HEK293 (cell line): ENCODE results near the gene ORC2.

ENCODE experiments used
- EGR2 ChIP-seq: fragments of 450-650 bp; formaldehyde crosslinking; IDR thresholded peaks from 2 replicates; pipeline ENCODE4 v1.5.1; 2016; ENCODE audit warnings: low read depth, missing biosample characterization, missing genetic modification characterization
- KLF9 ChIP-seq: fragments of 450-650 bp; formaldehyde crosslinking; IDR thresholded peaks from 2 replicates; pipeline ENCODE4 v1.5.1; 2016; ENCODE audit warnings: missing biosample characterization, missing genetic modification characterization, low read depth
- MZF1 ChIP-seq: fragments of 450-650 bp; formaldehyde crosslinking; IDR thresholded peaks from 2 replicates; pipeline ENCODE4 v1.5.1; 2017; ENCODE audit warnings: missing biosample characterization, missing genetic modification characterization, borderline replicate concordance
- SALL2 ChIP-seq: fragments of 450-650 bp; formaldehyde crosslinking; IDR thresholded peaks from 2 replicates; pipeline ENCODE4 v1.5.0; 2017; ENCODE audit warnings: missing biosample characterization, mild to moderate bottlenecking, missing genetic modification characterization, borderline replicate concordance
- SCRT1 ChIP-seq: fragments of 450-650 bp; formaldehyde crosslinking; IDR thresholded peaks from 2 replicates; pipeline ENCODE4 v1.5.1; 2016; ENCODE audit warnings: missing biosample characterization, missing genetic modification characterization, borderline replicate concordance
- SP3 ChIP-seq: fragments of 450-650 bp; formaldehyde crosslinking; IDR thresholded peaks from 2 replicates; pipeline ENCODE4 v1.5.1; 2016; ENCODE audit warnings: missing biosample characterization, missing genetic modification characterization
- TCF7L2 ChIP-seq: IDR thresholded peaks from 2 replicates; pipeline ENCODE4 v1.6.1; 2011; ENCODE audit warnings: low read depth, mild to moderate bottlenecking, inconsistent platforms, low read length, moderate library complexity, borderline replicate concordance
- YY1 ChIP-seq: fragments of 450-650 bp; formaldehyde crosslinking; IDR thresholded peaks from 2 replicates; pipeline ENCODE4 v1.5.1; 2018; ENCODE audit warnings: missing biosample characterization, missing genetic modification characterization
- ZBTB1 ChIP-seq: fragments of 450-650 bp; formaldehyde crosslinking; IDR thresholded peaks from 2 replicates; pipeline ENCODE4 v1.5.1; 2016; ENCODE audit warnings: missing biosample characterization, missing genetic modification characterization
- ZBTB8A ChIP-seq: fragments of 450-650 bp; formaldehyde crosslinking; IDR thresholded peaks from 2 replicates; pipeline ENCODE4 v1.5.1; 2016; ENCODE audit warnings: missing biosample characterization, missing genetic modification characterization
- ZNF112 ChIP-seq: fragments of 450-650 bp; formaldehyde crosslinking; IDR thresholded peaks from 2 replicates; pipeline ENCODE4 v1.5.0; 2017; ENCODE audit warnings: missing biosample characterization, missing genetic modification characterization
- ZNF133 ChIP-seq: fragments of 450-650 bp; formaldehyde crosslinking; IDR thresholded peaks from 2 replicates; pipeline ENCODE4 v1.5.1; 2016; ENCODE audit warnings: missing biosample characterization, missing genetic modification characterization
- ZNF155 ChIP-seq: fragments of 450-650 bp; formaldehyde crosslinking; IDR thresholded peaks from 2 replicates; pipeline ENCODE4 v1.5.1; 2016; ENCODE audit warnings: missing biosample characterization, missing genetic modification characterization
- ZNF202 ChIP-seq: fragments of 450-650 bp; formaldehyde crosslinking; IDR thresholded peaks from 2 replicates; pipeline ENCODE4 v1.5.1; 2016; ENCODE audit warnings: missing biosample characterization, missing genetic modification characterization, borderline replicate concordance
- ZNF292 ChIP-seq: fragments of 450-650 bp; formaldehyde crosslinking; IDR thresholded peaks from 2 replicates; pipeline ENCODE4 v1.5.1; 2016; ENCODE audit warnings: low read depth, missing biosample characterization, missing genetic modification characterization, borderline replicate concordance
- ZNF311 ChIP-seq: fragments of 450-650 bp; formaldehyde crosslinking; IDR thresholded peaks from 2 replicates; pipeline ENCODE4 v1.5.1; 2017; ENCODE audit warnings: missing biosample characterization, missing genetic modification characterization, borderline replicate concordance
- ZNF335 ChIP-seq: fragments of 450-650 bp; formaldehyde crosslinking; conservative IDR thresholded peaks from 2 replicates; pipeline ENCODE4 v1.5.1; 2016; ENCODE audit warnings: missing biosample characterization, missing genetic modification characterization
- ZNF350 ChIP-seq: fragments of 450-650 bp; formaldehyde crosslinking; IDR thresholded peaks from 2 replicates; pipeline ENCODE4 v1.5.0; 2017; ENCODE audit warnings: missing biosample characterization, mild to moderate bottlenecking, missing genetic modification characterization
- ZNF423 ChIP-seq: fragments of 450-650 bp; formaldehyde crosslinking; IDR thresholded peaks from 2 replicates; pipeline ENCODE4 v1.5.1; 2016; ENCODE audit warnings: missing biosample characterization, missing genetic modification characterization
- ZNF521 ChIP-seq: fragments of 450-650 bp; formaldehyde crosslinking; IDR thresholded peaks from 2 replicates; pipeline ENCODE4 v1.5.1; 2017; ENCODE audit warnings: missing biosample characterization, mild to moderate bottlenecking, missing genetic modification characterization
- ZNF558 ChIP-seq: fragments of 450-650 bp; formaldehyde crosslinking; IDR thresholded peaks from 2 replicates; pipeline ENCODE4 v1.5.1; 2016; ENCODE audit warnings: missing biosample characterization, missing genetic modification characterization
- ZNF561 ChIP-seq: fragments of 450-650 bp; IDR thresholded peaks from 2 replicates; pipeline ENCODE4 v1.5.1; 2018; ENCODE audit warnings: missing biosample characterization, missing genetic modification characterization, borderline replicate concordance
- ZNF621 ChIP-seq: fragments of 450-650 bp; formaldehyde crosslinking; IDR thresholded peaks from 2 replicates; pipeline ENCODE4 v1.5.1; 2017; ENCODE audit warnings: missing biosample characterization, missing genetic modification characterization
- ZNF623 ChIP-seq: fragments of 450-650 bp; formaldehyde crosslinking; IDR thresholded peaks from 2 replicates; pipeline ENCODE4 v1.5.1; 2016; ENCODE audit warnings: missing biosample characterization, missing genetic modification characterization
- ZSCAN16 ChIP-seq: fragments of 450-650 bp; formaldehyde crosslinking; IDR thresholded peaks from 2 replicates; pipeline ENCODE4 v1.5.1; 2016; ENCODE audit warnings: missing biosample characterization, missing genetic modification characterization
- TF ChIP-seq, protein P1 (sequence below): fragments of 450-650 bp; formaldehyde crosslinking; optimal IDR thresholded peaks from 2 replicates; pipeline ENCODE3; 2016; ENCODE audit warnings: missing biosample characterization, mild to moderate bottlenecking, missing genetic modification characterization
- TF ChIP-seq, protein P2 (sequence below): fragments of 450-650 bp; formaldehyde crosslinking; IDR thresholded peaks from 2 replicates; pipeline ENCODE4 v1.5.1; 2016; ENCODE audit warnings: missing biosample characterization, missing genetic modification characterization
- TF ChIP-seq, protein P3 (sequence below): fragments of 450-650 bp; formaldehyde crosslinking; IDR thresholded peaks from 2 replicates; pipeline ENCODE4 v1.5.1; 2016; ENCODE audit warnings: missing biosample characterization, missing genetic modification characterization
- TF ChIP-seq, protein P4 (sequence below): fragments of 450-650 bp; formaldehyde crosslinking; IDR thresholded peaks from 2 replicates; pipeline ENCODE4 v1.5.1; 2016; ENCODE audit warnings: missing biosample characterization, missing genetic modification characterization, borderline replicate concordance
- TF ChIP-seq, protein P5 (sequence below): fragments of 450-650 bp; formaldehyde crosslinking; IDR thresholded peaks from 2 replicates; pipeline ENCODE4 v1.5.1; 2016; ENCODE audit warnings: missing biosample characterization, missing genetic modification characterization

The ORC2 gene

DNA sequence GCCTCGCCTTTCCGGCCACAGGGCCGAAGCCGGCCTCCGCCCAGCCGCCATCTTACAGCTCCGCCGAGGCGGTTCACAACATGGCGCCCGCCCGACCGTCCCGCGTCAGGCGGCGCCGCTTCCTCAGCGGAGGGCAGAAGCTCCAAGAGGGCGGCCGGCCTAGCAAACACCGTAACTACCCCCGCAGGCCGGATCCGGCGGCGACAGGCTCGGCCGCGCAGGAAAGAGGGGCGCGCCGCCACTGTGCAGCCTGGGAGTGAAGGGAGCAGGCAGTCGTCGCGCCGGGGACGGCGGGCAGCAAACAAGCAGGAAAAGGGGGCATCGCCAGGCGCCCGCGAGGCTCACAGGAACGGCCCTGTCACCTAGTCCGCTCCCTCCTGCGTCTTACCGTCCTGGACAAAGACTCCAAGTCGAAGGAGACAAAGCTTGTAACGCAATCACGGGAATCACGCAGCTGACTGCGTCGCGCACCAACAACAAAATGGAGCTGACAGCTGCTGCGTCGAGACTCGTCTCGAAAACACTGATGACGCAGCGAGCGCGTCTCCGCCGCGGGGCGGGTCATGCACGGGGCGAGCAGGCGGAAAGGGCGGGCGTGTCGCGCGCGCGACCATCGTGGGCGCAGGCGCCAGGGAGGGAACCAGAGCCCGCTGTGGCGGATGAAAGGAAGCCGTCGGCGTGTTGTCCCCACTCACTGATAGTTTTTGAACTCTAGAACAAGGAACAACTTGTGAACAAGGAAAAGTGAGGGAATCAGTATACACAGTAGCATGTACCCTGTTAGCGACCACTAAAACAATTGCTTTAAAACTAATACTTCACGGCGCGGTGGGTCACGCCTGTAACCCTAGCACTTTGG, 99.1 kb downstream of the ORC2 start, which contains the start of gene CLK1 (continued):
- TF ChIP-seq, protein P1, sequence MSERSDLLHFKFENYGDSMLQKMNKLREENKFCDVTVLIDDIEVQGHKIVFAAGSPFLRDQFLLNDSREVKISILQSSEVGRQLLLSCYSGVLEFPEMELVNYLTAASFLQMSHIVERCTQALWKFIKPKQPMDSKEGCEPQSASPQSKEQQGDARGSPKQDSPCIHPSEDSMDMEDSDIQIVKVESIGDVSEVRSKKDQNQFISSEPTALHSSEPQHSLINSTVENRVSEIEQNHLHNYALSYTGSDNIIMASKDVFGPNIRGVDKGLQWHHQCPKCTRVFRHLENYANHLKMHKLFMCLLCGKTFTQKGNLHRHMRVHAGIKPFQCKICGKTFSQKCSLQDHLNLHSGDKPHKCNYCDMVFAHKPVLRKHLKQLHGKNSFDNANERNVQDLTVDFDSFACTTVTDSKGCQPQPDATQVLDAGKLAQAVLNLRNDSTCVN, result peak; percentile 98
- TF ChIP-seq ZNF621 (tag by site-specific recombination), result no peak
- TF ChIP-seq ZBTB1 (tag by site-specific recombination), result no peak
- TF ChIP-seq, protein P2, sequence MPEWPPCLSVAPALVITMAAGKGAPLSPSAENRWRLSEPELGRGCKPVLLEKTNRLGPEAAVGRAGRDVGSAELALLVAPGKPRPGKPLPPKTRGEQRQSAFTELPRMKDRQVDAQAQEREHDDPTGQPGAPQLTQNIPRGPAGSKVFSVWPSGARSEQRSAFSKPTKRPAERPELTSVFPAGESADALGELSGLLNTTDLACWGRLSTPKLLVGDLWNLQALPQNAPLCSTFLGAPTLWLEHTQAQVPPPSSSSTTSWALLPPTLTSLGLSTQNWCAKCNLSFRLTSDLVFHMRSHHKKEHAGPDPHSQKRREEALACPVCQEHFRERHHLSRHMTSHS (tag by site-specific recombination), result no peak
- no peak for TF ChIP-seq ZNF112 (tag by site-specific recombination)
- TF ChIP-seq ZNF423 (tag by site-specific recombination), result no peak
- no peak for TF ChIP-seq ZNF558
- TF ChIP-seq, protein P3, sequence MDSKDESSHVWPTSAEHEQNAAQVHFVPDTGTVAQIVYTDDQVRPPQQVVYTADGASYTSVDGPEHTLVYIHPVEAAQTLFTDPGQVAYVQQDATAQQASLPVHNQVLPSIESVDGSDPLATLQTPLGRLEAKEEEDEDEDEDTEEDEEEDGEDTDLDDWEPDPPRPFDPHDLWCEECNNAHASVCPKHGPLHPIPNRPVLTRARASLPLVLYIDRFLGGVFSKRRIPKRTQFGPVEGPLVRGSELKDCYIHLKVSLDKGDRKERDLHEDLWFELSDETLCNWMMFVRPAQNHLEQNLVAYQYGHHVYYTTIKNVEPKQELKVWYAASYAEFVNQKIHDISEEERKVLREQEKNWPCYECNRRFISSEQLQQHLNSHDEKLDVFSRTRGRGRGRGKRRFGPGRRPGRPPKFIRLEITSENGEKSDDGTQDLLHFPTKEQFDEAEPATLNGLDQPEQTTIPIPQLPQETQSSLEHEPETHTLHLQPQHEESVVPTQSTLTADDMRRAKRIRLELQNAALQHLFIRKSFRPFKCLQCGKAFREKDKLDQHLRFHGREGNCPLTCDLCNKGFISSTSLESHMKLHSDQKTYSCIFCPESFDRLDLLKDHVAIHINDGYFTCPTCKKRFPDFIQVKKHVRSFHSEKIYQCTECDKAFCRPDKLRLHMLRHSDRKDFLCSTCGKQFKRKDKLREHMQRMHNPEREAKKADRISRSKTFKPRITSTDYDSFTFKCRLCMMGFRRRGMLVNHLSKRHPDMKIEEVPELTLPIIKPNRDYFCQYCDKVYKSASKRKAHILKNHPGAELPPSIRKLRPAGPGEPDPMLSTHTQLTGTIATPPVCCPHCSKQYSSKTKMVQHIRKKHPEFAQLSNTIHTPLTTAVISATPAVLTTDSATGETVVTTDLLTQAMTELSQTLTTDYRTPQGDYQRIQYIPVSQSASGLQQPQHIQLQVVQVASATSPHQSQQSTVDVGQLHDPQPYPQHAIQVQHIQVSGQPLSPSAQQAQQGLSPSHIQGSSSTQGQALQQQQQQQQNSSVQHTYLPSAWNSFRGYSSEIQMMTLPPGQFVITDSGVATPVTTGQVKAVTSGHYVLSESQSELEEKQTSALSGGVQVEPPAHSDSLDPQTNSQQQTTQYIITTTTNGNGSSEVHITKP (tag by site-specific recombination), result no peak; the same call in 1 of the 2 replicates
- TF ChIP-seq, protein P4, sequence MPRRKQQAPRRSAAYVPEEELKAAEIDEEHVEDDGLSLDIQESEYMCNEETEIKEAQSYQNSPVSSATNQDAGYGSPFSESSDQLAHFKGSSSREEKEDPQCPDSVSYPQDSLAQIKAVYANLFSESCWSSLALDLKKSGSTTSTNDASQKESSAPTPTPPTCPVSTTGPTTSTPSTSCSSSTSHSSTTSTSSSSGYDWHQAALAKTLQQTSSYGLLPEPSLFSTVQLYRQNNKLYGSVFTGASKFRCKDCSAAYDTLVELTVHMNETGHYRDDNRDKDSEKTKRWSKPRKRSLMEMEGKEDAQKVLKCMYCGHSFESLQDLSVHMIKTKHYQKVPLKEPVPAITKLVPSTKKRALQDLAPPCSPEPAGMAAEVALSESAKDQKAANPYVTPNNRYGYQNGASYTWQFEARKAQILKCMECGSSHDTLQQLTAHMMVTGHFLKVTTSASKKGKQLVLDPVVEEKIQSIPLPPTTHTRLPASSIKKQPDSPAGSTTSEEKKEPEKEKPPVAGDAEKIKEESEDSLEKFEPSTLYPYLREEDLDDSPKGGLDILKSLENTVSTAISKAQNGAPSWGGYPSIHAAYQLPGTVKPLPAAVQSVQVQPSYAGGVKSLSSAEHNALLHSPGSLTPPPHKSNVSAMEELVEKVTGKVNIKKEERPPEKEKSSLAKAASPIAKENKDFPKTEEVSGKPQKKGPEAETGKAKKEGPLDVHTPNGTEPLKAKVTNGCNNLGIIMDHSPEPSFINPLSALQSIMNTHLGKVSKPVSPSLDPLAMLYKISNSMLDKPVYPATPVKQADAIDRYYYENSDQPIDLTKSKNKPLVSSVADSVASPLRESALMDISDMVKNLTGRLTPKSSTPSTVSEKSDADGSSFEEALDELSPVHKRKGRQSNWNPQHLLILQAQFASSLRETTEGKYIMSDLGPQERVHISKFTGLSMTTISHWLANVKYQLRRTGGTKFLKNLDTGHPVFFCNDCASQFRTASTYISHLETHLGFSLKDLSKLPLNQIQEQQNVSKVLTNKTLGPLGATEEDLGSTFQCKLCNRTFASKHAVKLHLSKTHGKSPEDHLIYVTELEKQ (tag by site-specific recombination), result no peak; the same call in 1 of the 2 replicates
- no peak for TF ChIP-seq ZNF133 (tag by site-specific recombination)
- no peak for TF ChIP-seq ZNF155
- no peak for TF ChIP-seq SCRT1 (tag by site-specific recombination)
- TF ChIP-seq SALL2 (tag by site-specific recombination), result no peak
- TF ChIP-seq ZSCAN16 (tag by site-specific recombination), result no peak
- no peak for TF ChIP-seq ZNF561 (tag by site-specific recombination)
- no peak for TF ChIP-seq ZNF521 (tag by site-specific recombination)
- no peak for TF ChIP-seq ZNF292 (tag by site-specific recombination)
- TF ChIP-seq EGR2 (tag by site-specific recombination), result peak; percentile 89
- TF ChIP-seq YY1 (tag by site-specific recombination), result peak; percentile 88
- TF ChIP-seq ZNF311, result no peak
- TF ChIP-seq KLF9, result peak; percentile 67
- TF ChIP-seq, protein P5, sequence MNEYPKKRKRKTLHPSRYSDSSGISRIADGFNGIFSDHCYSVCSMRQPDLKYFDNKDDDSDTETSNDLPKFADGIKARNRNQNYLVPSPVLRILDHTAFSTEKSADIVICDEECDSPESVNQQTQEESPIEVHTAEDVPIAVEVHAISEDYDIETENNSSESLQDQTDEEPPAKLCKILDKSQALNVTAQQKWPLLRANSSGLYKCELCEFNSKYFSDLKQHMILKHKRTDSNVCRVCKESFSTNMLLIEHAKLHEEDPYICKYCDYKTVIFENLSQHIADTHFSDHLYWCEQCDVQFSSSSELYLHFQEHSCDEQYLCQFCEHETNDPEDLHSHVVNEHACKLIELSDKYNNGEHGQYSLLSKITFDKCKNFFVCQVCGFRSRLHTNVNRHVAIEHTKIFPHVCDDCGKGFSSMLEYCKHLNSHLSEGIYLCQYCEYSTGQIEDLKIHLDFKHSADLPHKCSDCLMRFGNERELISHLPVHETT (tag by site-specific recombination), result no peak
- TF ChIP-seq ZNF623 (tag by site-specific recombination), result no peak
- TF ChIP-seq ZBTB8A (tag by site-specific recombination), result peak; percentile 92
- no peak for TF ChIP-seq ZNF350 (tag by site-specific recombination)
- TF ChIP-seq TCF7L2, result peak; percentile 84
- no peak for TF ChIP-seq MZF1 (tag by site-specific recombination)
- TF ChIP-seq SP3 (tag by site-specific recombination), result peak; percentile 58
- no peak for TF ChIP-seq ZNF202 (tag by site-specific recombination)
- peak; percentile 84 for TF ChIP-seq ZNF335
